Measurements from ENCODE around the gene CYP26A1.

DNA sequence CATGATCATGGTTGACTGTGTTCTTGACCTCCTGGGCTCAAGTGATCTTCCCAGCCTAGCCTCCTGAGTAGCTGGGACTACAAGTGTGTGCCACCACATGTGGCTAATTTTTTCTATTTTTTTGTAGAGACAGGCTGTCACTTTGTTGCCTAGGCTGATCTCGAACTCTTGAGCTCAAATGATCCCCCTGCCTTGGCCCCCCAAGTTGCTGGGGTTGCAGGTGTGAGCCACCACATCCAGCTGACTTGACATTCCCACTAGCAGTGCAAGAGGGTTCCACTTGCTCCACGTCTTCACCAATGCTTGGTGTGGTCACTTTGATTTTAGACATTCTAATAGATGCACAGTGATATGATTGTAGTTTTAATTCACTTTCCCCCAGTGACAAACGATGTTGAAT is 25.1 kb downstream of the CYP26A1 start:
- TF ChIP-seq EZH2 (IDR thresholded peaks at IDR 0.05; ENCODE audit: insufficient read depth, poor library complexity, severe bottlenecking) (no peak), EZH2phosphoT487 (IDR thresholded peaks at IDR 0.05; ENCODE audit: insufficient read depth, low read depth) (no peak)
